ENCODE results near the gene FKBP14. TPM values are rescaled to one million over a fixed set of nuclear protein-coding genes. Genes with fewer than 3 reads are reported as not detected.
"Not testable (repeated sequence)": the region's sequence is repeated elsewhere in the genome, so short reads cannot be mapped to it uniquely, and the experiment has no call there.

FKBP14 gene
- polyA plus RNA-seq, 3 donors, result 21.6 to 23.6 (median 22.9) TPM

DNA sequence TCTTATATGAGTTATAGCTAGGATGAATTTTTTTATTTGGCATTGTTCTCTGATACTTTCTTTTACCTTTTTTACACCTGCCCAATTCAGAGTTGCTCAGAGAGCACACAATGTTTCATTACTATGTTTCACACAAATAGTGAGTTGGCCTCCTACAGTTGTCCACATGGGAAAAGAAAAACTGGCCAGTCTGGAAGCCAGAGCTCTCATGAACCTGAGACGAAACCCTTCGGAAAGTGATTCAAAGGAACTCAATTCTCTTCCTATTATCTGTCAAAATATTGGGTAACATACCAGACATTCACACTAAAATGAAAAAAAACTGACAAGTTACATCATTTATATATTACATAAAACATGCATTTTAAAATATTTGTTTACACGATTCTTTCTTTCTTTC lies 52.2 kb downstream of the FKBP14 start:
- no peak for DNase-seq (ENCODE audit: extremely low read depth in 1 of 11, low read depth in 9 of 11, low spot score in 4 of 11)

GRCh38 chr7:29972315-29972669 lies 54.2 kb downstream of the FKBP14 start:
- no peak for DNase-seq (ENCODE audit: extremely low read depth in 1 of 11, low read depth in 9 of 11, low spot score in 4 of 11)

DNA sequence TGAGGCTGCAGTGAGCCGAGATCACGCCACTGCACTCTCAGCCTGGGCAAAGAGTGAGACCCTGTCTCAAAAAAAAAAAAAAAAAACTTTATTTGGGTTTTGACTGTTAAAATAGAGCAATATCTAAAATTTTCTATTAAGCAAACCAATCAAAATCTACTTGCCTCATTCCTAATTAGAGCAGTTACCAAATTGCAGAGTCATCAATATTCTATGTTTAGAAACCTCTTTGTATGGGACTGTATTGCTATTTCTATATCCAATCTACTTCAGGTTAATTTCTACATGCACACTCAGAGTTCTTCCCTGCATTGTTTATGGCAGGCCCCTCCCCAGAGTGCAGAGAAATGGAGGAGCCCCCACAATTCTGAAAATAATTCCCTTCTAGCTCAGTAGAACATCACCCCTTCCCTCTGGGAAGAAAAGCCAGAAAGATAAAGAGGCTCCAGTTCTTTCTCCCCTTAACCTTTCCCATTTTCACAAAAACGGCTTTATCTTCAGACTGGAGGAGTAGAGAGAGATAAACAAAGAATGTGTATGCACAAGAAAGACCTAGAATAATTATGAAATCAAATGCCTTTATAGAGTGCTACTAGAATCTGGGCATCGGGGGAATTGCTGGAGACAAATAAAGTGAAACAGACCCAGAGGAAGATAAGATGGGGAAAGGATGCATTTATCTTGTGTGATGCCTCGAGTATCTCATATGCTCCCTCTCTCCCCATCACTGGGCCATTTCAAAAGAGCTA lies 54.8 kb downstream of the FKBP14 start:
- no peak for DNase-seq (ENCODE audit: extremely low read depth in 1 of 11, low read depth in 9 of 11, low spot score in 4 of 11)

DNA sequence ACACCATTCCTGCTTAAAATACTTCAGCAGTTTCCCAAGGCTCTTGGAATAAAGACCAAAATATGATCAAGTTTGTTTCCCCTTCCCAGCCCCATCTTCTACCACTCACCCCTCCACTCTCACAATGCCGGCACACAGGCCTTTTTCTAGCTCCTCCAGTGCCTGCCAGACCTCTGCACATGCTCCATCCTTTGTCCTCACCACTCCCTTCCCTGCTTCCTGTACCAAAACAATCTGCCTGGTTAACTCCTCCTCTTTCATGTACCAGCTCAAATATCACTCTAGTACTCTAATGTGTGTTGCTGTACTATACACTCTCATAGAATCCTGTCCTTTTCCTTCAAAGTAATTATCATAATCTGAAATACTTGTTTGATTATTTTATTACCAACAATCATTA lies 56.3 kb downstream of the FKBP14 start:
- no peak for DNase-seq (ENCODE audit: extremely low read depth in 1 of 11, low read depth in 9 of 11, low spot score in 4 of 11)

- no peak for DNase-seq (ENCODE audit: extremely low read depth in 1 of 11, low read depth in 9 of 11, low spot score in 4 of 11)
Measured at GRCh38 chr7:29969738-29970137, 56.8 kb downstream of the FKBP14 start.

DNA sequence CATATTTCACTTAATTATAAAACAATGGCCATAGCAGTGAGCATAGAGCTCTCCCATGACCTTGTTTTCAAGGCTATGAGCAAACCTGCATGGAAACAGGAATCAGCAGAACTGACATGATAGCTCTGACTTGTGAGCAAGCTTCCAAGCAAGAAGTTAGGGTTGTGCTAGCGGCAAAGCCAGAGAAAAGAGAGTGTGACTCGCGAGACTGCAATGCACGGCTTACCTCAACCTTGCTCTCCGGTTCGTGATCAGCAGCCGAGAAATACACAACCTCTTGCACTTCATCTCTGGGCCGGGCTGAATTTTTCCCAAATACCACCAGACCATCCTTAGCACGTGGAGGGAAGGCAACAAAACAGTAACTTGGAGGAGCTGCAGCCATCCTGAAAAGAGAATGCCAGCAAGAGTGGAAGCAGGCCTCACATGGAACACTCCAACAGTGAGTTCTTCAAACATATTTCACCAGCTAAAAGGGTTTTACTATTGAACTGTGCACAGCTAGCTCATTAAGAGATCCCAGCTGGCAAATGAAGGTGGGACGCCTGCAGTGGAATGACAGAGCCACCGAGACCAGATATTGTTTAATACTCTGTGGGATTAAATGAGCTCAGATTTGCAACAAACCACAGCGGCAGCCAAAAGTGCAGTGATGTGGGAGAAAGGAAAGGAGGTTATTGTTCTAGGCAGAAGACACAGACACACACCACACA lies 57.7 kb downstream of the FKBP14 start:
- DNase-seq (ENCODE audit: extremely low read depth in 1 of 11, low read depth in 9 of 11, low spot score in 4 of 11), result no peak

- no peak for DNase-seq (ENCODE audit: extremely low read depth in 1 of 11, low read depth in 9 of 11, low spot score in 4 of 11)
Measured at GRCh38 chr7:29965030-29965429, 61.5 kb downstream of the FKBP14 start.

GRCh38 chr7:29962035-29962434 lies 64.5 kb downstream of the FKBP14 start:
- DNase-seq (ENCODE audit: extremely low read depth in 1 of 11, low read depth in 9 of 11, low spot score in 4 of 11), result no peak

GRCh38 chr7:29961611-29962010 lies 64.9 kb downstream of the FKBP14 start:
- not testable (repeated sequence) for DNase-seq (ENCODE audit: extremely low read depth in 1 of 11, low read depth in 9 of 11, low spot score in 4 of 11)

Other genes with a start within 250 kb of the FKBP14 start
- gene WIPF3, start 220.2 kb downstream of the FKBP14 start, polyA plus RNA-seq (ENCODE audit: insufficient read length in 3 of 3), result 1 to 10 TPM; 5.4 to 5.8 (median 5.6) TPM
- gene SCRN1, start 36.9 kb downstream of the FKBP14 start, polyA plus RNA-seq (ENCODE audit: insufficient read length in 3 of 3), result 10 to 100 TPM; 63.7 to 65.0 (median 64.9) TPM
- 10 to 100 TPM; 18.6 to 22.3 (median 18.9) TPM for gene PLEKHA8, start 1.7 kb upstream of the FKBP14 start, polyA plus RNA-seq (ENCODE audit: insufficient read length in 3 of 3)
- 10 to 100 TPM; 74.2 to 89.5 (median 87.1) TPM for gene MTURN, start 108.3 kb upstream of the FKBP14 start, polyA plus RNA-seq (ENCODE audit: insufficient read length in 3 of 3)